ENCODE measurements around the gene CD300A.

DNA sequence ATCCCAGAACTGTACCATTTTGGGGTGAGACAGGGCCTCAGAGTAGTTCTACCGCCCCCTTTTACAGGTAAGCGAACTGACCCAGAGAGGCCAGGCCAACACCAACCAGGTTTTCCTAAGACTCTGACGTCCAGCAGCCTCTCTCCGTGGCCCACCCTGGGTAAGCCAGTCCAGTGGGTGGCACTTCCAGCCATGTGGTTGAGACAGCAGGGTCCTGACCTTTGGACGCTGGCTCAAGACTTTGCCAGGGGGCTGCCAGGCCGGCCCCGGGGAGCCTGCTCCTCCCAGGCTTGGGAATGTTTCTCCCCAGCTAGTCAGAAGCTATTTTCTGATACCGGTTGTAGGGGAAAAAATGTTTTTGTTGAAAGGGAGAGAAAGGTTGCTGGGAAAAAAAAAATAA, 17.7 kb upstream of the CD300A start:
- no peak for TF ChIP-seq CTCF (conservative IDR thresholded peaks at IDR 0.05)
- TF ChIP-seq ZFX (IDR thresholded peaks at IDR 0.05), result no peak

Measured in C4-2B (cell line).